Suprapubic skin (tissue), 4 donors: ENCODE data around the gene ATP13A3. TPM values are rescaled to one million over a fixed set of nuclear protein-coding genes. Genes with fewer than 3 reads are reported as not detected.

Source experiments
- DNase-seq, 2 donors: peaks; one replicate each; pipeline ENCODE4 v3.0.0-alpha.2; 2019; ENCODE audit warnings: low spot score in 2 of 2
- H3K27ac ChIP-seq: fragments of 200-600 bp; sonication (generic); one replicate; pipeline ENCODE4 v1.5.1; 2019
- H3K27me3 ChIP-seq: fragments of 200-600 bp; sonication (generic); one replicate; pipeline ENCODE4 v1.5.1; 2019
- H3K36me3 ChIP-seq: fragments of 200-600 bp; sonication (generic); one replicate; pipeline ENCODE4 v1.5.1; 2019
- H3K4me1 ChIP-seq: fragments of 200-600 bp; sonication (generic); one replicate; pipeline ENCODE4 v1.5.1; 2019
- H3K4me3 ChIP-seq: fragments of 200-600 bp; sonication (generic); one replicate; pipeline ENCODE4 v1.5.1; 2019; ENCODE audit warnings: mild to moderate bottlenecking
- H3K9me3 ChIP-seq: fragments of 200-600 bp; sonication (generic); one replicate; pipeline ENCODE4 v1.5.1; 2019
- CTCF ChIP-seq, 2 donors: fragments of 200-600 bp in 1 of 2; fragments of 450-650 bp in 1 of 2; sonication (generic) in 1 of 2; IDR thresholded peaks; one replicate each; pipeline ENCODE4 v1.5.1; 2016 to 2019; ENCODE audit warnings: antibody characterized with exemption in 2 of 2, mild to moderate bottlenecking in 1 of 2, moderate library complexity in 1 of 2
- EP300 ChIP-seq: sonication (generic); formaldehyde crosslinking; IDR thresholded peaks from one replicate; pipeline ENCODE4 v1.6.1; 2017; ENCODE audit warnings: antibody characterized with exemption
- POLR2A ChIP-seq, 2 donors: fragments of 450-650 bp; IDR thresholded peaks; one replicate each; pipeline ENCODE4 v1.6.1; 2017; ENCODE audit warnings: antibody characterized with exemption in 2 of 2, mild to moderate bottlenecking in 2 of 2, moderate library complexity in 2 of 2
- POLR2AphosphoS5 ChIP-seq, 3 donors: sonication (generic); formaldehyde crosslinking; IDR thresholded peaks; one replicate each; pipeline ENCODE4 v1.6.1; 2017; ENCODE audit warnings: antibody characterized with exemption in 3 of 3
- WGBS: methylation state at CpG from one replicate; pipeline ENCODE4 v1.1.5; 2018; 5-methylcytosine and 5-hydroxymethylcytosine counted together
- total RNA-seq, 4 donors: library from RNA; depleted of rRNA; stranded (reverse); fragments of >200 nt; gene quantifications; one replicate each; pipeline ENCODE4 v1.1.0, GENCODE V29; 2016

ATP13A3 gene
- total RNA-seq, 4 donors from 2014 or later, result 49.3 to 76.0 (median 64.0) TPM

GRCh38 chr3:194377708-194378107 lies 109.1 kb downstream of the ATP13A3 start:
- Histone ChIP-seq H3K36me3 (no peaks in the 10 kb centered on the region), H3K27me3 (peaks cover 17% of the 10 kb centered on the region), H3K27ac (no peak overlapping the region), H3K9me3 (no peaks in the 10 kb centered on the region), H3K4me1 (peaks cover 4% of the 10 kb centered on the region), H3K4me3 (no peak overlapping the region)
- WGBS, result 75% methylated on average over 1 of the region's 1 CpG
- no peak for TF ChIP-seq EP300
- TF ChIP-seq CTCF (IDR thresholded peaks at IDR 0.05), result no peak
- TF ChIP-seq POLR2A (IDR thresholded peaks at IDR 0.05), result no peak
- no peak for TF ChIP-seq POLR2AphosphoS5 (IDR thresholded peaks at IDR 0.05)
- no peak for DNase-seq

- Histone ChIP-seq H3K4me1 (no peaks in the 10 kb centered on the region), H3K9me3 (no peaks in the 10 kb centered on the region), H3K27me3 (peaks cover 8% of the 10 kb centered on the region), H3K36me3 (no peaks in the 10 kb centered on the region), H3K27ac (no peak overlapping the region), H3K4me3 (no peak overlapping the region)
- no peak for TF ChIP-seq POLR2A (IDR thresholded peaks at IDR 0.05)
- no peak for TF ChIP-seq CTCF (IDR thresholded peaks at IDR 0.05)
- TF ChIP-seq EP300, result no peak
- no peak for TF ChIP-seq POLR2AphosphoS5 (IDR thresholded peaks at IDR 0.05)
- WGBS, result 85% methylated on average over 10 of the region's 10 CpGs
- no peak for DNase-seq
Observed at GRCh38 chr3:194376241-194376560, 110.6 kb downstream of the ATP13A3 start.

GRCh38 chr3:194375473-194376240 lies 111.1 kb downstream of the ATP13A3 start:
- Histone ChIP-seq H3K36me3 (no peaks in the 10 kb centered on the region), H3K27me3 (peaks cover 7% of the 10 kb centered on the region), H3K9me3 (no peaks in the 10 kb centered on the region), H3K4me1 (no peaks in the 10 kb centered on the region), H3K4me3 (no peak overlapping the region), H3K27ac (no peak overlapping the region)
- no peak for DNase-seq
- 51% methylated on average over 13 of the region's 15 CpGs for WGBS
- TF ChIP-seq POLR2A (IDR thresholded peaks at IDR 0.05), result no peak
- TF ChIP-seq CTCF (IDR thresholded peaks at IDR 0.05), result no peak
- TF ChIP-seq EP300, result no peak
- TF ChIP-seq POLR2AphosphoS5 (IDR thresholded peaks at IDR 0.05), result no peak

GRCh38 chr3:194374935-194375334 lies 111.9 kb downstream of the ATP13A3 start:
- Histone ChIP-seq H3K27ac (no peak overlapping the region), H3K4me1 (no peaks in the 10 kb centered on the region), H3K4me3 (no peak overlapping the region), H3K27me3 (peaks cover 1% of the 10 kb centered on the region), H3K36me3 (no peaks in the 10 kb centered on the region), H3K9me3 (no peaks in the 10 kb centered on the region)
- no peak for TF ChIP-seq POLR2AphosphoS5 (IDR thresholded peaks at IDR 0.05)
- TF ChIP-seq EP300, result no peak
- no peak for TF ChIP-seq POLR2A (IDR thresholded peaks at IDR 0.05)
- TF ChIP-seq CTCF (IDR thresholded peaks at IDR 0.05), result no peak
- DNase-seq, result no peak
- 87% methylated on average over 10 of the region's 10 CpGs for WGBS

- no peaks in the 10 kb centered on the region for H3K4me1 ChIP-seq
- no peaks in the 10 kb centered on the region for H3K9me3 ChIP-seq
- TF ChIP-seq POLR2AphosphoS5 (IDR thresholded peaks at IDR 0.05), result no peak
- 77% methylated on average over 8 of the region's 8 CpGs for WGBS
- H3K36me3 ChIP-seq, result no peaks in the 10 kb centered on the region
- H3K27me3 ChIP-seq, result peaks cover 5% of the 10 kb centered on the region
- H3K4me3 ChIP-seq, result no peak overlapping the region
- no peak for DNase-seq
- no peak overlapping the region for H3K27ac ChIP-seq
Observed at GRCh38 chr3:194373899-194374298, 112.9 kb downstream of the ATP13A3 start.

GRCh38 chr3:194373028-194373427 lies 113.8 kb downstream of the ATP13A3 start:
- no peak for DNase-seq
- 85% methylated on average over 14 of the region's 14 CpGs for WGBS
- no peaks in the 10 kb centered on the region for H3K4me1 ChIP-seq
- H3K36me3 ChIP-seq, result no peaks in the 10 kb centered on the region
- H3K4me3 ChIP-seq, result no peak overlapping the region
- peaks cover 9% of the 10 kb centered on the region for H3K27me3 ChIP-seq
- TF ChIP-seq POLR2AphosphoS5 (IDR thresholded peaks at IDR 0.05), result no peak
- no peak for TF ChIP-seq POLR2A (IDR thresholded peaks at IDR 0.05)
- no peak for TF ChIP-seq CTCF (IDR thresholded peaks at IDR 0.05)
- TF ChIP-seq EP300, result no peak
- no peaks in the 10 kb centered on the region for H3K9me3 ChIP-seq
- H3K27ac ChIP-seq, result no peak overlapping the region
